CD4-positive, alpha-beta T cell (primary cell): Measurements from ENCODE around the gene MEDAG. TPM values are rescaled to one million over a fixed set of nuclear protein-coding genes. Genes with fewer than 3 reads are reported as not detected.

Experiments
- ATAC-seq: fragments of 200-7000 bp; cut with Tn5 transposase; one replicate; pipeline ENCODE4 v1.10.0; 2022; ENCODE audit warnings: mild to moderate bottlenecking; ENCODE audit not compliant: poor library complexity
- CTCF ChIA-PET: fragments of 350-600 bp; sonication (Branson Sonifier 250); formaldehyde crosslinking; loops from one replicate; lab custom pipeline; 2021; ENCODE audit warnings: antibody characterized with exemption, inconsistent platforms; lab: Charles Lee
- POLR2A ChIA-PET: fragments of 350-600 bp; sonication (Branson Sonifier 250); formaldehyde crosslinking; loops from one replicate; lab custom pipeline; 2021; ENCODE audit warnings: antibody characterized with exemption, inconsistent platforms; lab: Charles Lee
- DNase-seq, 14 experiments: peaks; one replicate each; pipeline ENCODE4 v3.0.0-alpha.2; 2013 to 2020; ENCODE audit warnings: mixed read lengths in 2 of 14
- H3K27ac ChIP-seq, 2 donors: one replicate each; pipeline versions ENCODE4 v1.5.1 to v1.7.0; 2013; ENCODE audit warnings: low read length in 2 of 2, low read depth in 1 of 2, mild to moderate bottlenecking in 1 of 2
- H3K27me3 ChIP-seq, 2 experiments: 1 replicate in 1 of 2; 2 replicates in 1 of 2; pipeline versions ENCODE4 v1.6.1 to v1.7.0; 2013; ENCODE audit warnings: low read length in 2 of 2, control low read depth in 1 of 2, mild to moderate bottlenecking in 1 of 2, moderate library complexity in 1 of 2; ENCODE audit not compliant: insufficient read depth in 2 of 2, control insufficient read depth in 1 of 2
- H3K36me3 ChIP-seq: one replicate; pipeline ENCODE4 v1.6.1; 2013; ENCODE audit warnings: low read length, control low read depth; ENCODE audit not compliant: insufficient read depth
- H3K4me1 ChIP-seq: one replicate; pipeline ENCODE4 v1.6.1; 2013; ENCODE audit warnings: low read length, control low read depth; ENCODE audit not compliant: insufficient read depth
- H3K4me3 ChIP-seq: one replicate; pipeline ENCODE4 v1.5.1; 2013; ENCODE audit warnings: mild to moderate bottlenecking, low read length, moderate library complexity
- H3K9me3 ChIP-seq, 2 experiments: 1 replicate in 1 of 2; 2 replicates in 1 of 2; pipeline versions ENCODE4 v1.6.1 to v1.7.0; 2013; ENCODE audit warnings: low read length in 2 of 2, mild to moderate bottlenecking in 2 of 2, control low read depth in 1 of 2, moderate library complexity in 1 of 2; ENCODE audit not compliant: control insufficient read depth in 1 of 2, insufficient read depth in 1 of 2
- H3K27ac Mint-ChIP-seq: one replicate; pipeline ENCODE4 v1.8.0; 2020; ENCODE audit warnings: mixed read lengths
- H3K27me3 Mint-ChIP-seq: one replicate; pipeline ENCODE4 v1.8.0; 2021; ENCODE audit warnings: mixed read lengths
- H3K36me3 Mint-ChIP-seq: one replicate; pipeline ENCODE4 v1.8.0; 2021; ENCODE audit warnings: low read depth, mixed read lengths
- H3K4me1 Mint-ChIP-seq: one replicate; pipeline ENCODE4 v1.8.0; 2021; ENCODE audit warnings: low read depth, mixed read lengths
- H3K4me3 Mint-ChIP-seq: one replicate; pipeline ENCODE4 v1.8.0; 2020; ENCODE audit warnings: mild to moderate bottlenecking, mixed read lengths
- H3K9me3 Mint-ChIP-seq: one replicate; pipeline ENCODE4 v1.8.0; 2020; ENCODE audit warnings: mixed read lengths
- intact Hi-C, 2 experiments: fragments of 100-400 bp; cut with DNase I in 1 of 2; cut with micrococcal nuclease in 1 of 2; formaldehyde crosslinking; loops; one replicate each; pipeline versions ENCODE4 v1.15.1 to v1.9.0; 2023 to 2025; cut with DNase I, micrococcal nuclease
- total RNA-seq, 174 experiments: library from RNA in 2 of 174; stranded (reverse) in 2 of 174; gene quantifications; one replicate each; pipeline ENCODE4 v1.2.3 and lab custom pipeline; 2021 to 2026
- TF ChIP-seq, protein P1 (sequence below): fragments of 200-600 bp; IDR thresholded peaks from one replicate; pipeline ENCODE4 v1.8.0; 2022; ENCODE audit warnings: antibody characterized with exemption, mild to moderate bottlenecking

The MEDAG gene
- total RNA-seq, 2 experiments from 2014 or later = not detected

DNA sequence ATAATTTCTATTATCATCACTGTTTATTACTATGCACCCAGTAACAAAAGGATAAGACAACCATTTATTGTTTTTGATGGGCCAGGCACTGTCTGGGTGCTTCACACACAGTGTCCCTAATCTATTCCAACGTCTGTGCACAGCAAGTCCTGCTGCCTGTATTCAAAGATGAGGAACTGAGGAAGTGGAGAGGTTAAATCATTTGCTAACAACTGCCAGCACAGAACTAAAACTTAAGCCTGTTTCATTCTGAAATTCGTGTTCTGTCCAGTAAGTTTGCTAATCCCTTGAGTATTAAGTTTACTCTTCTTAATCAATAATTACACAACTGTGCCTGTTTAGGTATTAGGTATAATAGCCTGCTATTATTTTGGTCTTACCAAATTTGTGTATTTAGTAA lies 68.3 kb downstream of the MEDAG start:
- DNase-seq (no peak), ATAC-seq (no peak)
- H3K27ac ChIP-seq = no peak overlapping the region
- H3K36me3 Mint-ChIP-seq = no peaks in the 10 kb centered on the region
- H3K4me1 ChIP-seq = peaks cover 3% of the 10 kb centered on the region
- TF ChIP-seq, protein P1, sequence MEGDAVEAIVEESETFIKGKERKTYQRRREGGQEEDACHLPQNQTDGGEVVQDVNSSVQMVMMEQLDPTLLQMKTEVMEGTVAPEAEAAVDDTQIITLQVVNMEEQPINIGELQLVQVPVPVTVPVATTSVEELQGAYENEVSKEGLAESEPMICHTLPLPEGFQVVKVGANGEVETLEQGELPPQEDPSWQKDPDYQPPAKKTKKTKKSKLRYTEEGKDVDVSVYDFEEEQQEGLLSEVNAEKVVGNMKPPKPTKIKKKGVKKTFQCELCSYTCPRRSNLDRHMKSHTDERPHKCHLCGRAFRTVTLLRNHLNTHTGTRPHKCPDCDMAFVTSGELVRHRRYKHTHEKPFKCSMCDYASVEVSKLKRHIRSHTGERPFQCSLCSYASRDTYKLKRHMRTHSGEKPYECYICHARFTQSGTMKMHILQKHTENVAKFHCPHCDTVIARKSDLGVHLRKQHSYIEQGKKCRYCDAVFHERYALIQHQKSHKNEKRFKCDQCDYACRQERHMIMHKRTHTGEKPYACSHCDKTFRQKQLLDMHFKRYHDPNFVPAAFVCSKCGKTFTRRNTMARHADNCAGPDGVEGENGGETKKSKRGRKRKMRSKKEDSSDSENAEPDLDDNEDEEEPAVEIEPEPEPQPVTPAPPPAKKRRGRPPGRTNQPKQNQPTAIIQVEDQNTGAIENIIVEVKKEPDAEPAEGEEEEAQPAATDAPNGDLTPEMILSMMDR = no peak
- H3K4me3 ChIP-seq = no peak overlapping the region
- intact Hi-C loops = no loop called here
- no peaks in the 10 kb centered on the region for H3K9me3 Mint-ChIP-seq
- H3K9me3 ChIP-seq = peaks cover 0 to 6% of the 10 kb centered on the region in 2 experiments
- no peaks in the 10 kb centered on the region for H3K36me3 ChIP-seq
- peaks cover 5 to 6% of the 10 kb centered on the region in 2 experiments for H3K27me3 ChIP-seq
- CTCF ChIA-PET = no interaction called here
- peaks cover 38% of the 10 kb centered on the region for H3K27me3 Mint-ChIP-seq
- H3K4me1 Mint-ChIP-seq = no peaks in the 10 kb centered on the region
- no peak overlapping the region for H3K27ac Mint-ChIP-seq
- no peak overlapping the region for H3K4me3 Mint-ChIP-seq
- POLR2A ChIA-PET = no interaction called here

Other genes starting within 250 kb of the MEDAG start
- 10 to 100 TPM; 16.5 to 19.0 TPM for gene ALOX5AP, start 170.7 kb upstream of the MEDAG start, total RNA-seq
- not detected for gene TEX26, start 26.4 kb downstream of the MEDAG start, total RNA-seq